IMR-90 (cell line): Measurements from ENCODE around the gene CCND3.

Source experiments
- BHLHE40 ChIP-seq: fragments of 150-350 bp; IDR thresholded peaks from 2 replicates; pipeline ENCODE4 v1.6.1; 2016; ENCODE audit warnings: mild to moderate bottlenecking, low read depth, low read length
- FOS ChIP-seq: fragments of 150-350 bp; IDR thresholded peaks from 2 replicates; pipeline ENCODE4 v1.6.1; 2016; ENCODE audit warnings: low read depth, low read length
- MAFK ChIP-seq: IDR thresholded peaks from 2 replicates; pipeline ENCODE4 v1.6.1; 2012; ENCODE audit warnings: low read depth, low read length, improper control_type of control experiment
- NFE2L2 ChIP-seq: fragments of 150-350 bp; IDR thresholded peaks from 2 replicates; pipeline ENCODE4 v1.6.1; 2016; ENCODE audit warnings: low read depth, mild to moderate bottlenecking, low read length
- POLR2A ChIP-seq: IDR thresholded peaks from 2 replicates; pipeline ENCODE4 v1.6.1; 2012; ENCODE audit warnings: mild to moderate bottlenecking, low read depth, low read length
- RAD21 ChIP-seq: IDR thresholded peaks from 2 replicates; pipeline ENCODE4 v1.6.1; 2012; ENCODE audit warnings: low read length, improper control_type of control experiment
- RFX5 ChIP-seq: IDR thresholded peaks from 2 replicates; pipeline ENCODE4 v1.8.0; 2012; ENCODE audit warnings: low read depth, mild to moderate bottlenecking, low read length, moderate library complexity
- SMC3 ChIP-seq: fragments of 150-350 bp; IDR thresholded peaks from 2 replicates; pipeline ENCODE4 v1.6.1; 2016; ENCODE audit warnings: low read depth, mild to moderate bottlenecking, antibody characterized with exemption, low read length, moderate library complexity
- TF ChIP-seq, protein P1 (sequence below): conservative IDR thresholded peaks from 2 replicates; pipeline ENCODE4 v1.5.1; 2012; ENCODE audit warnings: mild to moderate bottlenecking, low read depth, low read length, improper control_type of control experiment
- TF ChIP-seq, protein P2 (sequence below): fragments of 150-350 bp; IDR thresholded peaks from 2 replicates; pipeline ENCODE4 v1.6.1; 2017; ENCODE audit warnings: mild to moderate bottlenecking, antibody characterized with exemption, low read length, low read depth
- TF ChIP-seq, protein P3 (sequence below): fragments of 150-350 bp; IDR thresholded peaks from 2 replicates; pipeline ENCODE4 v1.6.1; 2016; ENCODE audit warnings: low read depth, mild to moderate bottlenecking, low read length, moderate library complexity, borderline replicate concordance

DNA sequence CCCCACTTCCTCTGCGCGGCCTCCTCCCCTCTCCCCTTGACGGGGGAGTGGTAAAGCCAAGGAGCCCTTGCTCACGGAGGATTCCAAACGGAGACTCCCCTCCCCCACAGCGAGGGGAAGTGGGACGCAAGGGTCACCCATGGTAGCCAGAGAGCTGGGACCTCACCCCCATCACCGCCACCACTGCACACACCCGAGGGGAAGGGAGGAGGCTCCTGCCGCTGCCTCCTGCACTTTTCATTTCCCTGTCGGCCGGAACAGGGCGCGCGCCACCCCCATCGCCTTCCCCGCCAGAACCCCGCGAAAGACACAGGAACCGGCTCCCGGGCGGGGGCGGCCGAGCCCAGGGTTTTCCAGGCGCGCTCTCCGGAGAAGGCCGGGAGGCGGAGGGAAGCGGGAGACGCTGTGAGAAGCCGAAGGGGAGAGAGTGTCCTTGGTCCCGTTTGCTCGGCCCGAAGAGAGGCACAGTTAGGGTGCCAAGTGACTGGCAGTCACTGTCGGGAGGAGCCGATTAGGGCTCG is 789 bp downstream of the CCND3 start:
- TF ChIP-seq, protein P1, sequence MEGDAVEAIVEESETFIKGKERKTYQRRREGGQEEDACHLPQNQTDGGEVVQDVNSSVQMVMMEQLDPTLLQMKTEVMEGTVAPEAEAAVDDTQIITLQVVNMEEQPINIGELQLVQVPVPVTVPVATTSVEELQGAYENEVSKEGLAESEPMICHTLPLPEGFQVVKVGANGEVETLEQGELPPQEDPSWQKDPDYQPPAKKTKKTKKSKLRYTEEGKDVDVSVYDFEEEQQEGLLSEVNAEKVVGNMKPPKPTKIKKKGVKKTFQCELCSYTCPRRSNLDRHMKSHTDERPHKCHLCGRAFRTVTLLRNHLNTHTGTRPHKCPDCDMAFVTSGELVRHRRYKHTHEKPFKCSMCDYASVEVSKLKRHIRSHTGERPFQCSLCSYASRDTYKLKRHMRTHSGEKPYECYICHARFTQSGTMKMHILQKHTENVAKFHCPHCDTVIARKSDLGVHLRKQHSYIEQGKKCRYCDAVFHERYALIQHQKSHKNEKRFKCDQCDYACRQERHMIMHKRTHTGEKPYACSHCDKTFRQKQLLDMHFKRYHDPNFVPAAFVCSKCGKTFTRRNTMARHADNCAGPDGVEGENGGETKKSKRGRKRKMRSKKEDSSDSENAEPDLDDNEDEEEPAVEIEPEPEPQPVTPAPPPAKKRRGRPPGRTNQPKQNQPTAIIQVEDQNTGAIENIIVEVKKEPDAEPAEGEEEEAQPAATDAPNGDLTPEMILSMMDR = no peak
- no peak for TF ChIP-seq POLR2A
- TF ChIP-seq MAFK = no peak
- no peak for TF ChIP-seq BHLHE40
- TF ChIP-seq FOS = no peak
- TF ChIP-seq, protein P2, sequence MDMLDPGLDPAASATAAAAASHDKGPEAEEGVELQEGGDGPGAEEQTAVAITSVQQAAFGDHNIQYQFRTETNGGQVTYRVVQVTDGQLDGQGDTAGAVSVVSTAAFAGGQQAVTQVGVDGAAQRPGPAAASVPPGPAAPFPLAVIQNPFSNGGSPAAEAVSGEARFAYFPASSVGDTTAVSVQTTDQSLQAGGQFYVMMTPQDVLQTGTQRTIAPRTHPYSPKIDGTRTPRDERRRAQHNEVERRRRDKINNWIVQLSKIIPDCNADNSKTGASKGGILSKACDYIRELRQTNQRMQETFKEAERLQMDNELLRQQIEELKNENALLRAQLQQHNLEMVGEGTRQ = no peak
- TF ChIP-seq RFX5 = no peak
- TF ChIP-seq RAD21 = no peak
- no peak for TF ChIP-seq SMC3
- TF ChIP-seq, protein P3, sequence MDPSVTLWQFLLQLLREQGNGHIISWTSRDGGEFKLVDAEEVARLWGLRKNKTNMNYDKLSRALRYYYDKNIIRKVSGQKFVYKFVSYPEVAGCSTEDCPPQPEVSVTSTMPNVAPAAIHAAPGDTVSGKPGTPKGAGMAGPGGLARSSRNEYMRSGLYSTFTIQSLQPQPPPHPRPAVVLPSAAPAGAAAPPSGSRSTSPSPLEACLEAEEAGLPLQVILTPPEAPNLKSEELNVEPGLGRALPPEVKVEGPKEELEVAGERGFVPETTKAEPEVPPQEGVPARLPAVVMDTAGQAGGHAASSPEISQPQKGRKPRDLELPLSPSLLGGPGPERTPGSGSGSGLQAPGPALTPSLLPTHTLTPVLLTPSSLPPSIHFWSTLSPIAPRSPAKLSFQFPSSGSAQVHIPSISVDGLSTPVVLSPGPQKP = no peak
- TF ChIP-seq NFE2L2 = no peak
